ELF-1 (cell line): ENCODE results near the gene GRIP1.

ENCODE experiments used
- DNase-seq: peaks from one replicate; pipeline ENCODE4 v3.0.0-alpha.2; 2016; ENCODE audit warnings: low read depth, low spot score

GRIP1 gene

GRCh38 chr12:66459944-66460482, 218.9 kb downstream of the GRIP1 start:
- DNase-seq = no peak

DNA sequence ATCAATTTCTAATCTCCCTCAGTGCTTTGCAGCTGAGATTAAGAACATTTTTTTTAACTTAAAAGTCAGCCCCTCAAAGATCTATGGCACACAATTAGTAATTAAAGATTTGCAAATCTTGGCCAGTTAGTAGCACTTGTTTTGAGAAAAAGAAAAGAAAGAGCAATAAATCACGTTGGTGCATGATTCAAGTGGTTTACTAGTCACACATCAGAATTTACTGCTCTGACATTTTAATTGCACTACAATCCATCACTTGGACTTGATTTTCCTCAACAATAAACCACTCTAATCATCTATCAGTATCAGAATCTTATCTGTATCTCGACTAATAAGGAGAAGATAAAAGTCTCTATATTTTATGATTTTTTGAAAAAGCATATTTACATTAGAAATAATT, 222.3 kb downstream of the GRIP1 start:
- no peak for DNase-seq

GRCh38 chr12:66453844-66454243, 225.0 kb downstream of the GRIP1 start:
- no peak for DNase-seq

- DNase-seq = no peak
Observed at GRCh38 chr12:66453120-66453519, 225.8 kb downstream of the GRIP1 start.

- no peak for DNase-seq
Observed at GRCh38 chr12:66449531-66449930, 229.3 kb downstream of the GRIP1 start.

- DNase-seq = no peak
Observed at GRCh38 chr12:66447643-66448042, 231.2 kb downstream of the GRIP1 start.

GRCh38 chr12:66446276-66446675, 232.6 kb downstream of the GRIP1 start:
- no peak for DNase-seq

- DNase-seq = peak; percentile 56
Observed at GRCh38 chr12:66441905-66442559, 236.8 kb downstream of the GRIP1 start.

DNA sequence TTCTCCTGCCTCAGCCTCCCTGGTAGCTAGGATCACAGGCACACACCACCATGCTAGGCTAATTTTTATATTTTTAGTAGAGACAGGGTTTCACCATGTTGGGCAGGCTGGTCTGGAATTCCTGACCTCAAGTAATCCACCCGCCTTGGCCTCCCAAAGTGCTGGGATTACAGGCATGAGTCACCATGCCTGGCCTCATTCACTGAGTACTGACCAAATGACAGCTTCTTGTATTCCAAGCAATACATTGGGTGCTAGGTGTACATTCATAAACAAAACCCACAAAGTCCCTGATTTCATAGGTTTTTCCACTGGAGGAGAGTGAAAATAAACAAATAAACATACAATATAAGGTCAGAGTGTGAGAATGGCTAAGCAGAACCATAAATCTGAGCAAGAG, 240.3 kb downstream of the GRIP1 start:
- DNase-seq = peak; percentile 23

GRCh38 chr12:66430106-66430505, 248.8 kb downstream of the GRIP1 start:
- no peak for DNase-seq

DNA sequence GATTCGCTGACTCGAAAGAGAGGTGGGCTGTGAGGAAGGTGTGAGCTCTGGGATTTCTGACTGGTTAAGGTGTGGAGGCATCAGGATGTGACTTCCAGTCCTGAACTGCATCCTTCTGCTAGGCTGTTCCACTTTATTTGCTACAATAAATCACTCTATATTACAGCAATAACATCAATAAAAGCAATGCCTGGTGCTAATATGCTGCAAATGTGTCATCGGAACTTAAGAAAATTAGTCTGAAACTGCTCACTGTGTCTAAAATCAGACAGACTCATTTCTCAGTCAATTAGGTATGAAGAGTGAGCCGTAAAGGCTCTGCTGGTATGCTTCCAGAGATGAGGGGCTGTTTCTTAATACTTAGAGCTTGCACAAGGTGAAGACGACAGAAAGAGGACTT, 250.0 kb downstream of the GRIP1 start:
- DNase-seq = no peak

GRCh38 chr12:66428261-66428660, 250.6 kb downstream of the GRIP1 start:
- DNase-seq = no peak

DNA sequence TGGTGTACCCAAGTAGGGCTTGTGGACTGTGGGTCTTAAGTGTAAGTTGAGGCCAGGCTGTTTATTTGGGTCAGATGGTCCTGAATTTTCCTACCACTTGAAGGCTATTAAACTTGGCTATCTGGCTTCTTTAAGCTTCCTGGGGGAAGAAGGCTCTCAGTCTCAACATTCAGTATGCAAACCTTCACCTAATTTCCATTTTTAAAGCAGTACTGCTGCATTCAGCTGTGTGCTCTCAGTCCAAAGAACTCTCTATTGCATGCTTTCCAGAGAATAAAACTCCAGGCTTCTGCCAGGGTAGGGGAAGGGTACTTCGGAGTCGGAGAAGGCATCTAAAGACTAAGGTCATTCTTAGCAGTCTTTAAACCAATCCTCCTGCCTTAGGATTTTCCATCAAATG, 252.2 kb downstream of the GRIP1 start:
- no peak for DNase-seq

DNA sequence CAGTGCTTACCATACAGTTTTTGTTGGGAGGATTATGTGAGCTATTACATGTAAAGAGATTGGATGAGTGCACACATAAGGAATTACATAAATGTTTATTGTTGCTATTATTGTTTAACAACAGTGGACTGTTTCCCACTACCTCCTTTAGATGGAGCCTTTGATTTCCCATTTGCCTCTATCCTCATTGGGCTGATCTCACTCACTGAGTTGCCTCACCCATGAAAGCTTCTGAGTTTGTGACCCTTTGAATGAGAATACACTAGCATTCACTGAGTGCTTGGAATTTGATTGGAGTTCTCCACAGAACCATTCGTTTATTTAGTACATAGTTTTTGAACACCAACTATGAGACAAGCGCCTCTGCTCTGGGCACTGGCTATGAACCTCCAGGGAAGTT, 255.6 kb downstream of the GRIP1 start:
- DNase-seq = no peak

DNA sequence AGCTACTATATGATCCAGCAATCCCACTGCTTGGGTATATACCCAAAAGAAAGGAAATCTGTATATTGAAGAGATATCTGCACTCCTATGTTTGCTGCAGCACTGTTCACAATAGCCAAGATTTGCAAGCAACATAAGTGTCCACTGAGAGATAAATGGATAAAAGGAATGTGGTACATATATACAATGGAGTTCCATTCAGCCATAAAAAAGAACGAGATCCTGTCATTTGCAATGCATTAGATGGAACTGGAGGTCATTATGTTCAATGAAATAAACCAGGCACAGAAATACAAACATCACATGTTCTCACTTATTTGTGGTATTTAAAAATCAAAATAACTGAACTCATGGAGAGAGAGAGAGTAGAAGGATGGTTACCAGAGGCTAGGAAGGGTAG, 260.0 kb downstream of the GRIP1 start:
- no peak for DNase-seq

- no peak for DNase-seq
Observed at GRCh38 chr12:66417217-66417616, 261.7 kb downstream of the GRIP1 start.

DNA sequence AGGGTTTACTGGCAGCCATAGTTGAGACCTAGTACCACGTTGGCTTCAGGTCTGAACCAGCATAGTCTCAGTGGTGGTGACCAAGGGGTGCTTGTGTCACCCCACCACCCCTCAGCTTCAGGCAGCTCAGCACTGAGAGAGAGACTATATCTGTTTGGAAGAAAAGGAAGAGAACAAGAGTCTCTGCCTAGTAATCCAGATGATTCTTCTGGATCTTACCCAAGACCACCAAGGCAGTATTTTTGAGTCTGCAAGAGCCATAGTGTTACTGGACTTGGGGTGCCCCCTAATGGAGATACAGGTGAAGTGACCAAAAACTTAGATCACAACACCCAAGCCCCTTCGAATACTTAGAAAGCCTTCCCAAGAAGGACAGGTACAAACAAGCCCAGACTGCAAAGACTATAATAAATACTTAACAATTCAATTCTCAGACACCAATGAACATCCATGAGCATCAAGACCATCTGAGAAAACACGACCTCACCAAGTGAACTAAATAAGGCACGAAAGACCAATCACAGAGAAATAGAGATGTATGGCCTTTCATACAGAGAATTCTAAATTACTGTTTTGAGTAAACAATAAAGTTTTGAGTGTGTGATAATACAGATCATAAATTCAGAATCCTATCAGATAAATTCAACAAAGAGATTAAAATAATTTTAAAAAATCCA, 269.5 kb downstream of the GRIP1 start:
- DNase-seq = peak; percentile 72

DNA sequence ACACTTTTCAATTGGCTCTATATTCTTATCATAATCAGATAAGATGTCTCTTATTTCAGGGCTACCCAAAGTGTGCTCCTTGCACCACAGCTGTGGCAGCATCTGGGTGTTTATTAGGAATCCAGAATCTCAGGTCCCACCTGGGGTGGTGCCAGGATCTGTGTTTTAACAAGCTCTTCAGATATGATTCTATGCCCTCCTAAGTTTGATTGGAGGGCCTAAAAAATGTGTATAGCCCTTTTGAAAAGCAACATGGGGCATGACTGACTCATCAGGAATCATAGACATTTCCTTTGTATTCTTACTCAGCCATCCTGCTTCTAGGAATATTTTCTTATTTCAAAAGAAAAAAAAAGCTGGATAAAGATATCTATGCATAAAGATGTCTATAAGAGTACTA, 273.5 kb downstream of the GRIP1 start:
- no peak for DNase-seq

DNA sequence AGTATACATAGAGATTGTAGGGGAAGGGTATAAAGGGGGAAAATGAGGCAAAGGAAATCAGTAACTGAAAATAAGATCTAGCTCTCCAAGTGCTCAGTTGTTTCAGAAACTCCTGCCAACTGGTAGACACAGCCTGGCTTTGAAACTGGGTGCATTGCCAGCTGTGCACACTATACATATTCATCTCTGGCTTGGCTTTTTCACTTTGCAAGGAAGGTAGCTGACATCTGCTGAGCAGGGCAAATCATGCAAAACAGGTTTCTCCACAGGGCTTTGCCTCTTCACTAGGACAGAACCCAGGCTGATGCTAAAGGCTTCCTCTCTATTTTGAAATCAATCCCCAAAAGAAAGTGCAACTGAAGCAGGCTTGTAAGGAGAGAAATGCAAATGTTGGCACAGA, 275.1 kb downstream of the GRIP1 start:
- no peak for DNase-seq

- DNase-seq = no peak
Observed at GRCh38 chr12:66399911-66400306, 279.0 kb downstream of the GRIP1 start.

GRCh38 chr12:66398931-66399910, 279.7 kb downstream of the GRIP1 start:
- no peak for DNase-seq
